HuH-7.5 (cell line): ENCODE data around the gene SYS1.

Experiments used
- DNase-seq: peaks from one replicate; pipeline ENCODE4 v3.0.0; 2011; ENCODE audit warnings: low spot score

SYS1 gene

GRCh38 chr20:45358282-45359068, 4.5 kb upstream of the SYS1 start:
- DNase-seq: no peak

- DNase-seq: no peak
Observed at GRCh38 chr20:45359069-45359405, 3.9 kb upstream of the SYS1 start.

GRCh38 chr20:45359406-45360148, 3.4 kb upstream of the SYS1 start:
- DNase-seq: peak; percentile 33

GRCh38 chr20:45361793-45362192, 1.2 kb upstream of the SYS1 start:
- DNase-seq: no peak

GRCh38 chr20:45363611-45364492, 896 bp downstream of the SYS1 start:
- DNase-seq: no peak

GRCh38 chr20:45365444-45365970, 2.6 kb downstream of the SYS1 start:
- DNase-seq: no peak

- no peak for DNase-seq
Observed at GRCh38 chr20:45366192-45366591, 3.2 kb downstream of the SYS1 start.

GRCh38 chr20:45366631-45367030, 3.7 kb downstream of the SYS1 start:
- no peak for DNase-seq

- DNase-seq: no peak
Observed at GRCh38 chr20:45367126-45367525, 4.2 kb downstream of the SYS1 start.

GRCh38 chr20:45368221-45368980, 5.4 kb downstream of the SYS1 start:
- no peak for DNase-seq

GRCh38 chr20:45370571-45371160, 7.7 kb downstream of the SYS1 start:
- DNase-seq: no peak

- DNase-seq: no peak
Observed at GRCh38 chr20:45372241-45372640, 9.3 kb downstream of the SYS1 start.

GRCh38 chr20:45372646-45373352, 9.8 kb downstream of the SYS1 start:
- no peak for DNase-seq

- peak; percentile 77 for DNase-seq
Observed at GRCh38 chr20:45373353-45374100, 10.6 kb downstream of the SYS1 start.

- no peak for DNase-seq
Observed at GRCh38 chr20:45374101-45374467, 11.1 kb downstream of the SYS1 start.

GRCh38 chr20:45374966-45375365, 12.0 kb downstream of the SYS1 start:
- no peak for DNase-seq

- no peak for DNase-seq
Observed at GRCh38 chr20:45377269-45377668, 14.3 kb downstream of the SYS1 start.

- DNase-seq: no peak
Observed at GRCh38 chr20:45378191-45378590, 15.2 kb downstream of the SYS1 start, which contains the start of gene TP53TG5. TSS of gene TP53TG5 (minus strand) at chr20:45378325. CDS start at chr20:45378236, 89 bp downstream.

GRCh38 chr20:45387274-45387673, 24.3 kb downstream of the SYS1 start:
- no peak for DNase-seq

GRCh38 chr20:45390931-45391330, 28.0 kb downstream of the SYS1 start:
- no peak for DNase-seq
